Measurements from ENCODE around the gene FAM187B.
A peak's percentile ranks its signal among the peaks of the same experiment; 100 is the strongest.

The FAM187B gene

DNA sequence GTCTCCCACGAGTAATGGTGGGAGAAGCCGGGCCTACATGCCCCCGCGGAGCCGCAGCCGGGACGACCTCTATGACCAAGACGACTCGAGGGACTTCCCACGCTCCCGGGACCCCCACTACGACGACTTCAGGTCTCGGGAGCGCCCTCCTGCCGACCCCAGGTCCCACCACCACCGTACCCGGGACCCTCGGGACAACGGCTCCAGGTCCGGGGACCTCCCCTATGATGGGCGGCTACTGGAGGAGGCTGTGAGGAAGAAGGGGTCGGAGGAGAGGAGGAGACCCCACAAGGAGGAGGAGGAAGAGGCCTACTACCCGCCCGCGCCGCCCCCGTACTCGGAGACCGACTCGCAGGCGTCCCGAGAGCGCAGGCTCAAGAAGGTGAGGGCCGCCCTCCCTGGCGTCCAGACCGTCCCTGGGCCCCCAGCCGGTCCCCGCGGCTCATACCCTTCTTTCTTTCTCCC is 38.8 kb upstream of the FAM187B start (continued):
- TF ChIP-seq ZNF580 (tag by site-specific recombination; IDR thresholded peaks at IDR 0.05) (no peak), GLIS1 (tag by site-specific recombination; IDR thresholded peaks at IDR 0.05) (peak; percentile 79), ZBTB1 (tag by site-specific recombination; IDR thresholded peaks at IDR 0.05) (no peak), ZNF600 (tag by site-specific recombination; IDR thresholded peaks at IDR 0.05) (peak; percentile 78; the same call in 1 of the 2 replicates), ZIC2 (tag by site-specific recombination; IDR thresholded peaks at IDR 0.05) (peak; percentile 69; the same call in 1 of the 2 replicates), ZNF10 (tag by site-specific recombination; IDR thresholded peaks at IDR 0.05) (peak; percentile 48; the same call in 1 of the 2 replicates), ZFHX2 (tag by site-specific recombination; conservative IDR thresholded peaks at IDR 0.05) (peak; percentile 99), ZNF624 (tag by site-specific recombination; IDR thresholded peaks at IDR 0.05) (no peak), KLF10 (tag by site-specific recombination; IDR thresholded peaks at IDR 0.05) (no peak), ZNF692 (tag by site-specific recombination; IDR thresholded peaks at IDR 0.05) (0 out of 2 replicates have a peak, but pooled peaks have one; percentile 49), KLF1 (tag by site-specific recombination; IDR thresholded peaks at IDR 0.05) (peak; percentile 46; the same call in 1 of the 2 replicates), PRDM2 (tag by site-specific recombination; IDR thresholded peaks at IDR 0.05; ENCODE audit: borderline replicate concordance) (peak; percentile 94; the same call in 1 of the 2 replicates), KLF9 (tag by site-specific recombination; IDR thresholded peaks at IDR 0.05; ENCODE audit: low read depth) (peak; percentile 6; the same call in 1 of the 2 replicates), ZNF248 (tag by site-specific recombination; IDR thresholded peaks at IDR 0.05) (no peak), SP3 (tag by site-specific recombination; IDR thresholded peaks at IDR 0.05) (peak; percentile 93), REST (tag by site-specific recombination; IDR thresholded peaks at IDR 0.05) (0 out of 2 replicates have a peak, but pooled peaks have one; percentile 40), ZNF426 (tag by site-specific recombination; IDR thresholded peaks at IDR 0.05) (no peak), EGR2 (tag by site-specific recombination; IDR thresholded peaks at IDR 0.05; ENCODE audit: low read depth) (peak; percentile 98), ZBTB17 (tag by site-specific recombination; IDR thresholded peaks at IDR 0.05) (0 out of 2 replicates have a peak, but pooled peaks have one; percentile 47)
- TF ChIP-seq, protein P1, sequence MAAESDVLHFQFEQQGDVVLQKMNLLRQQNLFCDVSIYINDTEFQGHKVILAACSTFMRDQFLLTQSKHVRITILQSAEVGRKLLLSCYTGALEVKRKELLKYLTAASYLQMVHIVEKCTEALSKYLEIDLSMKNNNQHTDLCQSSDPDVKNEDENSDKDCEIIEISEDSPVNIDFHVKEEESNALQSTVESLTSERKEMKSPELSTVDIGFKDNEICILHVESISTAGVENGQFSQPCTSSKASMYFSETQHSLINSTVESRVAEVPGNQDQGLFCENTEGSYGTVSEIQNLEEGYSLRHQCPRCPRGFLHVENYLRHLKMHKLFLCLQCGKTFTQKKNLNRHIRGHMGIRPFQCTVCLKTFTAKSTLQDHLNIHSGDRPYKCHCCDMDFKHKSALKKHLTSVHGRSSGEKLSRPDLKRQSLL (tag by site-specific recombination; IDR thresholded peaks at IDR 0.05): 0 out of 2 replicates have a peak, but pooled peaks have one; percentile 9
- TF ChIP-seq, protein P2, sequence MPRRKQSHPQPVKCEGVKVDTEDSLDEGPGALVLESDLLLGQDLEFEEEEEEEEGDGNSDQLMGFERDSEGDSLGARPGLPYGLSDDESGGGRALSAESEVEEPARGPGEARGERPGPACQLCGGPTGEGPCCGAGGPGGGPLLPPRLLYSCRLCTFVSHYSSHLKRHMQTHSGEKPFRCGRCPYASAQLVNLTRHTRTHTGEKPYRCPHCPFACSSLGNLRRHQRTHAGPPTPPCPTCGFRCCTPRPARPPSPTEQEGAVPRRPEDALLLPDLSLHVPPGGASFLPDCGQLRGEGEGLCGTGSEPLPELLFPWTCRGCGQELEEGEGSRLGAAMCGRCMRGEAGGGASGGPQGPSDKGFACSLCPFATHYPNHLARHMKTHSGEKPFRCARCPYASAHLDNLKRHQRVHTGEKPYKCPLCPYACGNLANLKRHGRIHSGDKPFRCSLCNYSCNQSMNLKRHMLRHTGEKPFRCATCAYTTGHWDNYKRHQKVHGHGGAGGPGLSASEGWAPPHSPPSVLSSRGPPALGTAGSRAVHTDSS (tag by site-specific recombination; IDR thresholded peaks at IDR 0.05): peak; percentile 66; the same call in 1 of the 2 replicates
- TF ChIP-seq, protein P3, sequence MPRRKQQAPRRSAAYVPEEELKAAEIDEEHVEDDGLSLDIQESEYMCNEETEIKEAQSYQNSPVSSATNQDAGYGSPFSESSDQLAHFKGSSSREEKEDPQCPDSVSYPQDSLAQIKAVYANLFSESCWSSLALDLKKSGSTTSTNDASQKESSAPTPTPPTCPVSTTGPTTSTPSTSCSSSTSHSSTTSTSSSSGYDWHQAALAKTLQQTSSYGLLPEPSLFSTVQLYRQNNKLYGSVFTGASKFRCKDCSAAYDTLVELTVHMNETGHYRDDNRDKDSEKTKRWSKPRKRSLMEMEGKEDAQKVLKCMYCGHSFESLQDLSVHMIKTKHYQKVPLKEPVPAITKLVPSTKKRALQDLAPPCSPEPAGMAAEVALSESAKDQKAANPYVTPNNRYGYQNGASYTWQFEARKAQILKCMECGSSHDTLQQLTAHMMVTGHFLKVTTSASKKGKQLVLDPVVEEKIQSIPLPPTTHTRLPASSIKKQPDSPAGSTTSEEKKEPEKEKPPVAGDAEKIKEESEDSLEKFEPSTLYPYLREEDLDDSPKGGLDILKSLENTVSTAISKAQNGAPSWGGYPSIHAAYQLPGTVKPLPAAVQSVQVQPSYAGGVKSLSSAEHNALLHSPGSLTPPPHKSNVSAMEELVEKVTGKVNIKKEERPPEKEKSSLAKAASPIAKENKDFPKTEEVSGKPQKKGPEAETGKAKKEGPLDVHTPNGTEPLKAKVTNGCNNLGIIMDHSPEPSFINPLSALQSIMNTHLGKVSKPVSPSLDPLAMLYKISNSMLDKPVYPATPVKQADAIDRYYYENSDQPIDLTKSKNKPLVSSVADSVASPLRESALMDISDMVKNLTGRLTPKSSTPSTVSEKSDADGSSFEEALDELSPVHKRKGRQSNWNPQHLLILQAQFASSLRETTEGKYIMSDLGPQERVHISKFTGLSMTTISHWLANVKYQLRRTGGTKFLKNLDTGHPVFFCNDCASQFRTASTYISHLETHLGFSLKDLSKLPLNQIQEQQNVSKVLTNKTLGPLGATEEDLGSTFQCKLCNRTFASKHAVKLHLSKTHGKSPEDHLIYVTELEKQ (tag by site-specific recombination; IDR thresholded peaks at IDR 0.05; ENCODE audit: borderline replicate concordance): no peak
